ENCODE data around the gene SOX5. TPM values are rescaled to one million over a fixed set of nuclear protein-coding genes. Genes with fewer than 3 reads are reported as not detected.

SOX5 gene
- total and polyA plus RNA-seq, 2 donors (not counting 1 experiment from before 2014, with no cell fraction given) = 9.2 to 32.0 TPM

GRCh38 chr12:23938422-23938821, 11.0 kb downstream of the SOX5 start:
- no peak overlapping the region for H2AFZ ChIP-seq (ENCODE audit: low read length)
- H3K4me3 ChIP-seq (replicated peaks in 1 of 4; ENCODE audit: control extremely low read depth in 1 of 4, insufficient read depth in 1 of 4, low read depth in 3 of 4, low read length in 4 of 4) = no peak overlapping the region
- H3K27ac ChIP-seq (ENCODE audit: insufficient read depth, low read length) = no peak overlapping the region
- no peaks in the 10 kb centered on the region for H3K79me2 ChIP-seq (ENCODE audit: control insufficient read depth, insufficient read depth, low read length)
- DNase-seq (ENCODE audit: low read depth in 2 of 2) = no peak
- no peaks in the 10 kb centered on the region for H3K4me1 ChIP-seq (ENCODE audit: control insufficient read depth, extremely low read depth, insufficient read depth, low read length)
- no peaks in the 10 kb centered on the region for H3K36me3 ChIP-seq (ENCODE audit: control insufficient read depth, insufficient read depth, low read length)
- H3K9ac ChIP-seq (ENCODE audit: insufficient read depth, low read length) = no peak overlapping the region
- TF ChIP-seq CTCF (conservative IDR thresholded peaks at IDR 0.05 in 1 of 2, IDR thresholded peaks at IDR 0.05 in 1 of 2; ENCODE audit: low read depth in 1 of 2, low read length in 2 of 2) (no peak), EZH2 (IDR thresholded peaks at IDR 0.05; ENCODE audit: low read length, missing control alignments) (no peak)
- no peak overlapping the region for H3K4me2 ChIP-seq (ENCODE audit: extremely low read depth, insufficient read depth, low read length)
- no peaks in the 10 kb centered on the region for H3K9me3 ChIP-seq (ENCODE audit: control insufficient read depth, insufficient read depth, low read depth, low read length)
- H3K27me3 ChIP-seq (ENCODE audit: control insufficient read depth, insufficient read depth, low read length) = no peaks in the 10 kb centered on the region
- no peaks in the 10 kb centered on the region for H4K20me1 ChIP-seq (ENCODE audit: control insufficient read depth, extremely low read depth, insufficient read depth, low read length)

- H3K4me3 ChIP-seq (replicated peaks in 1 of 4; ENCODE audit: control extremely low read depth in 1 of 4, insufficient read depth in 1 of 4, low read depth in 3 of 4, low read length in 4 of 4) = no peak overlapping the region
- no peak overlapping the region for H2AFZ ChIP-seq (ENCODE audit: low read length)
- H3K4me1 ChIP-seq (ENCODE audit: control insufficient read depth, extremely low read depth, insufficient read depth, low read length) = no peaks in the 10 kb centered on the region
- no peak overlapping the region for H3K9ac ChIP-seq (ENCODE audit: insufficient read depth, low read length)
- H3K27me3 ChIP-seq (ENCODE audit: control insufficient read depth, insufficient read depth, low read length) = no peaks in the 10 kb centered on the region
- DNase-seq (ENCODE audit: low read depth in 2 of 2) = no peak
- H4K20me1 ChIP-seq (ENCODE audit: control insufficient read depth, extremely low read depth, insufficient read depth, low read length) = no peaks in the 10 kb centered on the region
- H3K27ac ChIP-seq (ENCODE audit: insufficient read depth, low read length) = no peak overlapping the region
- H3K79me2 ChIP-seq (ENCODE audit: control insufficient read depth, insufficient read depth, low read length) = no peaks in the 10 kb centered on the region
- TF ChIP-seq EZH2 (IDR thresholded peaks at IDR 0.05; ENCODE audit: low read length, missing control alignments) (no peak), CTCF (conservative IDR thresholded peaks at IDR 0.05 in 1 of 2, IDR thresholded peaks at IDR 0.05 in 1 of 2; ENCODE audit: low read depth in 1 of 2, low read length in 2 of 2) (no peak)
- H3K36me3 ChIP-seq (ENCODE audit: control insufficient read depth, insufficient read depth, low read length) = no peaks in the 10 kb centered on the region
- H3K9me3 ChIP-seq (ENCODE audit: control insufficient read depth, insufficient read depth, low read depth, low read length) = no peaks in the 10 kb centered on the region
- H3K4me2 ChIP-seq (ENCODE audit: extremely low read depth, insufficient read depth, low read length) = no peak overlapping the region
Measured at GRCh38 chr12:23931176-23931575, 18.3 kb downstream of the SOX5 start.

GRCh38 chr12:23930599-23930998, 18.9 kb downstream of the SOX5 start:
- DNase-seq (ENCODE audit: low read depth in 2 of 2) = no peak
- Histone ChIP-seq H4K20me1 (ENCODE audit: control insufficient read depth, extremely low read depth, insufficient read depth, low read length) (no peaks in the 10 kb centered on the region), H3K4me2 (ENCODE audit: extremely low read depth, insufficient read depth, low read length) (no peak overlapping the region), H3K27ac (ENCODE audit: insufficient read depth, low read length) (no peak overlapping the region), H2AFZ (ENCODE audit: low read length) (no peak overlapping the region), H3K36me3 (ENCODE audit: control insufficient read depth, insufficient read depth, low read length) (no peaks in the 10 kb centered on the region), H3K79me2 (ENCODE audit: control insufficient read depth, insufficient read depth, low read length) (no peaks in the 10 kb centered on the region), H3K27me3 (ENCODE audit: control insufficient read depth, insufficient read depth, low read length) (no peaks in the 10 kb centered on the region), H3K4me3 (replicated peaks in 1 of 4; ENCODE audit: control extremely low read depth in 1 of 4, insufficient read depth in 1 of 4, low read depth in 3 of 4, low read length in 4 of 4) (no peak overlapping the region), H3K9ac (ENCODE audit: insufficient read depth, low read length) (no peak overlapping the region), H3K4me1 (ENCODE audit: control insufficient read depth, extremely low read depth, insufficient read depth, low read length) (no peaks in the 10 kb centered on the region), H3K9me3 (ENCODE audit: control insufficient read depth, insufficient read depth, low read depth, low read length) (no peaks in the 10 kb centered on the region)
- no peak for TF ChIP-seq EZH2 (IDR thresholded peaks at IDR 0.05; ENCODE audit: low read length, missing control alignments)
